ENCODE results near the gene CFHR3. TPM values are rescaled to one million over a fixed set of nuclear protein-coding genes. Genes with fewer than 3 reads are reported as not detected.
"Not testable (repeated sequence)": the region's sequence is repeated elsewhere in the genome, so short reads cannot be mapped to it uniquely, and the experiment has no call there.

Gene CFHR3
- total RNA-seq, 3 donors from 2014 or later: not detected

DNA sequence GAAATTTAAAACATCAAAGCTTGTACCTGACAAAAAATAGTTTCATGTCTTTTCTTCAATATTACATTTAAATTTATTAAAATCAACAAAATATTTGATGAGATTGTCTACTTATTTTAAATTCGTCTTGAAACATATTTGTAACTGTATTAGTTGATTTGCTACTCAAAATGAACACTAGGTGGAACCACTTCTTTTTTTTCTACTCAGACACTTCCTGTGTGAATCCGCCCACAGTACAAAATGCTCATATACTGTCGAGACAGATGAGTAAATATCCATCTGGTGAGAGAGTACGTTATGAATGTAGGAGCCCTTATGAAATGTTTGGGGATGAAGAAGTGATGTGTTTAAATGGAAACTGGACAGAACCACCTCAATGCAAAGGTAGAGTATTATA lies 53.2 kb downstream of the CFHR3 start:
- intact Hi-C loops (cut with DNase I; ENCODE audit: low total_unique reads); H3K36me3 ChIP-seq; H3K4me1 ChIP-seq; H3K27ac ChIP-seq; H3K27me3 ChIP-seq; H3K4me3 ChIP-seq; DNase-seq (ENCODE audit: low spot score in 2 of 2); H3K9me3 ChIP-seq: not testable (repeated sequence)
- TF ChIP-seq, protein P1, sequence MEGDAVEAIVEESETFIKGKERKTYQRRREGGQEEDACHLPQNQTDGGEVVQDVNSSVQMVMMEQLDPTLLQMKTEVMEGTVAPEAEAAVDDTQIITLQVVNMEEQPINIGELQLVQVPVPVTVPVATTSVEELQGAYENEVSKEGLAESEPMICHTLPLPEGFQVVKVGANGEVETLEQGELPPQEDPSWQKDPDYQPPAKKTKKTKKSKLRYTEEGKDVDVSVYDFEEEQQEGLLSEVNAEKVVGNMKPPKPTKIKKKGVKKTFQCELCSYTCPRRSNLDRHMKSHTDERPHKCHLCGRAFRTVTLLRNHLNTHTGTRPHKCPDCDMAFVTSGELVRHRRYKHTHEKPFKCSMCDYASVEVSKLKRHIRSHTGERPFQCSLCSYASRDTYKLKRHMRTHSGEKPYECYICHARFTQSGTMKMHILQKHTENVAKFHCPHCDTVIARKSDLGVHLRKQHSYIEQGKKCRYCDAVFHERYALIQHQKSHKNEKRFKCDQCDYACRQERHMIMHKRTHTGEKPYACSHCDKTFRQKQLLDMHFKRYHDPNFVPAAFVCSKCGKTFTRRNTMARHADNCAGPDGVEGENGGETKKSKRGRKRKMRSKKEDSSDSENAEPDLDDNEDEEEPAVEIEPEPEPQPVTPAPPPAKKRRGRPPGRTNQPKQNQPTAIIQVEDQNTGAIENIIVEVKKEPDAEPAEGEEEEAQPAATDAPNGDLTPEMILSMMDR (IDR thresholded peaks at IDR 0.05): peak in 1 of 3 donors; percentile 30

Other genes with a start within 250 kb of the CFHR3 start
- 1 to 10 TPM; 2.6 to 3.7 (median 3.0) TPM for gene KCNT2, start 166.4 kb upstream of the CFHR3 start, total RNA-seq
- gene CFH, start 122.8 kb upstream of the CFHR3 start, total RNA-seq: 100 to 1,000 TPM in 1 of 3 donors, 10 to 100 TPM in 2; 59.7 to 266 (median 82.3) TPM
- gene CFHR1, start 44.9 kb downstream of the CFHR3 start, total RNA-seq: not detected
- not detected for gene CFHR4, start 113.2 kb downstream of the CFHR3 start, total RNA-seq
- not detected for gene CFHR2, start 168.9 kb downstream of the CFHR3 start, total RNA-seq
- gene CFHR5, start 202.7 kb downstream of the CFHR3 start, total RNA-seq: not detected

Data from breast epithelium (tissue), 4 donors.